GM19043 (cell line): ENCODE results near the gene ANKDD1A.

Experiments
- ATAC-seq: cut with Tn5 transposase; IDR thresholded peaks from one replicate; pipeline ENCODE4 v1.9.1; 2021; ENCODE audit warnings: low read depth; ENCODE audit not compliant: unreplicated experiment

Gene ANKDD1A

DNA sequence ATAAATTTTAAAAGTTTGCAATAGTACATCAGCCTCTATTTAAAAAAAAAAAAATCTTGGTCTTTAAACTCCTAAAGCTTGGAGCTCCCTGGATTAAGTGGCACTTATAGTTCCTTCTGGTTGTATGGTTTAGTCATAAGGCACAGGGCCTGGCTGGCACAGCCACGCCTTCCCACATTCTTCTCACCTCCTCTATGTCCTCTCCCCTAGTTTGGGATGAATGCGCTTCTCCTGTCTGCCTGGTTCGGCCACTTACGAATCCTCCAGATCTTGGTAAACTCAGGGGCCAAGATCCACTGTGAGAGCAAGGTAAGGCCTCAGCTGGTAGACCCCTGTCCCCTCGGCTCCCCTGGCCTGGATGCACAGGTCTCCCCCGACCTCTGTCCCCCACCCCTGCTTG is 10.0 kb downstream of the ANKDD1A start:
- ATAC-seq, result no peak

- no peak for ATAC-seq
Observed at GRCh38 chr15:64923546-64923945, 11.8 kb downstream of the ANKDD1A start.

DNA sequence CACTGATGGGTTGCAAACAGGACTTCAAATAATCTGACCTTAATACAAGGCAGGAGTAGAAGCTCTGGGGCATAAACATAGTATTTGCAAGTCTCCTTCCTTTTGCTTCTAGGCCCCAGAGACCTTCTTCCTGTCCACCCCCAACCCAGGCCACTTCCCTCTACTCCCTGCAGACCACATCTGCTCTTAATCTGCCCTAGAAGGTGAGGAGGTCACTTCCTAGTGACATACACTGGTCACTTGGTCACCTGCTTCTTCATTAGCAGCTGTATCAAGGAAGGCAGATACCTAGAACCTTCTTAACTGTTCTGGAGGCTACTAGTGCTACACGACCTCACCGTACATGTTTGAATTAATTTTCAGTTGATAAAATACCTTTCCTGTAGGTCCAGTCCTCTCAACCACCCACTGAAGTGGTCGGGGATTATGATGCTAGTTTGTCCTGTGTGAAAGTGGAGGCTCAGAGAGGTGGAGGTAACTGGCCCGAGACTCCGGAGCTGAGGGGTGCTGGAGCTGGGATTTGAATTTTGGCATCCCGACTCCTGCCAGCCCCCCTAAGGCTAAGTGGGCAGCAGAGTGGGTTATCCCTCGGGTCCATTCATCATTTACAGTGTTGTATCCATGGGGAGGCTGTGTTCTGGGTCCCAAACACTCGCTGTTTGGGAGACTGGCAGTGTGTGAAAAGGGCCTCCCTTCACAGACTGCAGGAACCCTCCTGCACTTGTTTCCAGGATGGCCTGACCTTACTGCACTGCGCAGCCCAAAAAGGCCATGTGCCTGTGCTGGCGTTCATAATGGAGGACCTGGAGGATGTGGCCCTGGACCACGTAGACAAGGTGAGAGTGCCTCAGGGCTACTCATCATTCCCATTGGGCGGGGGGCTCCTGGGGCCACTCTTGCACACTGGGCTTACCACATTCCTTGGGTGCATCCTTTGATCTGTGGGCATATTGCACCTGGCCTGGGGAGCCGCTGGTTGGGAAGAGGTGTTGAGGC is 13.9 kb downstream of the ANKDD1A start:
- no peak for ATAC-seq

DNA sequence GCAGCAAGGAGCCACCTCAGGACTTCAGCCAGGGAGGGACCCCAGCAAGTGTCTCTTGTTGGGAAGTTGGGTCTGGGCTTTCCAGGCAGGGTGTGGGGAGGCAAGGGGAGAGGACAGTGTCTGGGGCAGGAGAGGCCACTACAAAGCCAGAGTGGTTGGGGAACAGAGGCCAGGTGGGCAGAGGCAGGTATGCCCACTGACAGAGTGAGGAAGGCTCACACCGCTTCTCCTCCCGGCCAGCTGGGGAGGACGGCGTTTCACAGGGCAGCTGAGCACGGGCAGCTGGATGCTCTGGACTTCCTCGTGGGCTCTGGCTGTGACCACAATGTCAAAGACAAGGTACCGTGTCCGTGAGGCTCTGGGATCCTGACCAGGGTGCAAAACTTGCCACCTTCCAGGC is 15.0 kb downstream of the ANKDD1A start:
- no peak for ATAC-seq

GRCh38 chr15:64928626-64929220 is 17.0 kb downstream of the ANKDD1A start:
- no peak for ATAC-seq

- peak; percentile 66 for ATAC-seq
Observed at GRCh38 chr15:64930019-64930652, 18.4 kb downstream of the ANKDD1A start.

GRCh38 chr15:64930778-64931371 is 19.2 kb downstream of the ANKDD1A start:
- ATAC-seq, result no peak

- no peak for ATAC-seq
Observed at GRCh38 chr15:64931381-64931780, 19.7 kb downstream of the ANKDD1A start.

- ATAC-seq, result no peak
Observed at GRCh38 chr15:64934023-64934422, 22.3 kb downstream of the ANKDD1A start.

DNA sequence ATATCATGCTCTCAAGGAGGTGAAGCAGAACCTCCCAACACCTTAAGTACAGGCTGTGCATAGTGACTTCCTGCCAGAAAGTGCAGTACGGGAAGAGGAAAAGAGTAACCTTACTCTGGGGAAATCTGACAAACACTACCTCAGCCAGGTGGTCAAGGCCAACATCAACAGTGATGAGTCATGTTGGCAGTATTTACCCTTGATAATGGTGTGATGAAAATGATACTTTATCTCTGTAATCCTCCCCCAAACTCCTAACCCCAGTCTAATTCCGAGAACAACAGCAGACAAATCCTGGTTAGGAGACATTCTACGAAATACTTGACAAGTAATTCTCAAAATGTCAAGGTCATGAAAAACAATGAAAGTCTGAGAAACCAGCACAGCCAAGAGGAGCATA is 26.5 kb downstream of the ANKDD1A start:
- ATAC-seq, result no peak

- no peak for ATAC-seq
Observed at GRCh38 chr15:64942356-64942755, 30.7 kb downstream of the ANKDD1A start.

- ATAC-seq, result no peak
Observed at GRCh38 chr15:64943512-64944225, 32.0 kb downstream of the ANKDD1A start.

DNA sequence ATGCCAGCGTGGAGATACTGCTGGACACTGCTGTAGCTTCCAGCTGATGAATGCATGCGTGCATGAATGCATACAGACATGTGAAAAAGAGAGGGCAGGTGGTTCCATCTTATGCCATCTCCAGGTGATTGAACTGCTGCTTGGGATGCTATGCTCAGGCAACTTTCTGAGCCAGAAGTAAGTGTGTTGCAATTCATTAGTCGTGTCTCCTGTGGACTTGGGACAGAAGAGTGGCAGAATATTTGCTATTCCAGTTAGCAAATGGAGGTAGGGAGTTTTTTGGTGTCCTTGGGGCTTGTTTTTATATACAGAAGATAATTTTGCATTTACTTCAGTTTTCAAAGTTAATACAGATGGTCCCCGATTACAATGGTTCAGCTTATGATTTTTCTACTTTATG is 33.3 kb downstream of the ANKDD1A start:
- no peak for ATAC-seq

DNA sequence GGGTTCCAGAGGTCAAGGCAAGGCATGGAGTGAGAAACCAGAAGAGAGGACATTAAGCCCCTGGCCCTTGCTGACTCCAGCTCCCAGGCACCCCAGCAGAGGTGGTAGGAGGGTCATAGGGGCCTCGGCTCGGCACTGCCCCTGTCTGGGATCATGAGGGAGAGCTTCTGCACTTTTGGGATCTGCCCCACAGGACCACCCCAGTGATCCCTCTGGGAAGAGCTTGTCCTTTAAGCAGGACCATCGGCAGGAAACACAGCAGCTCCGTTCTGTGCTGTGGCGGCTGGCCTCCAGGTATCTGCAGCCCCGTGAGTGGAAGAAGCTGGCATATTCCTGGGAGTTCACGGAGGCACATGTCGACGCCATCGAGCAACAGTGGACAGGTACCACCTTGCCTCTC is 35.5 kb downstream of the ANKDD1A start:
- no peak for ATAC-seq

DNA sequence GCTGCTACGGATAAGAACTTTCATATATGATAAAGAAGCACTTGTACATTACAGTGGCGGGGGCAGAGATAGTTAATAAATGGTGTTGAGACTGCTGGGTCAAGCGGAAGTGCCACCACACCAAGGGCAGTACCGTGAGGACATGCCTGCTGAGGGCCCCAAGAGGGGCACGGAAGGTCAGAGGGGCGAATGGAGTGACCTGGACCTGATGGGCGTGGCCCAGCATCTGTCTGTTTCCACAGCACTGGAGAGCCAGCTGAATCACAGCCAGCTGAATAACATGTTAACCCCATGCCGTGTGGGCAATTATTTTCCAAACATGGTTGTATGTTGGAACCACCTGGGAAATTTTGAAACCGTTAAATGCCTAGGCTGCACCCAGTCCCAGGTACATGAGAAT is 37.2 kb downstream of the ANKDD1A start:
- no peak for ATAC-seq

- ATAC-seq, result no peak
Observed at GRCh38 chr15:64949383-64950186, 37.9 kb downstream of the ANKDD1A start.

DNA sequence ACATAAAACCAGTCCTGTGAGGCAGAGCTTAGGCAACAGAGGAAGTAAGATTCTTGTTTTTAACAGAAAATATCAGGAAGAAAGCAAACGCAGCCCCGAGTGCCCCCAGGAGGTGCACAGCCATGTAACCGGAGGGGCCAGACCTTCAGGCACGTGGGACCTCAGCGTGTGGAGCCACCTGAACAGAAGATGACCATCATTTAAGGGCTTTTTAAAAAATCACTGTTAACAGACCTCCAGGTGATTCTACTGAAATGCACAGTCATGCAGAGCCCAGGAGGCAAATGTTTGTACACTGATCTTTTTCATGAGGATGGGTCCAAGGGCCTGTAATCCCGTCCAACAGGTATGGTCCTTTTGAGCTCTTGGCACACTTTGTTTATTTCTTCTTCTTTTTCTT is 39.2 kb downstream of the ANKDD1A start:
- ATAC-seq, result no peak

- ATAC-seq, result no peak
Observed at GRCh38 chr15:64951777-64952418, 40.2 kb downstream of the ANKDD1A start.

DNA sequence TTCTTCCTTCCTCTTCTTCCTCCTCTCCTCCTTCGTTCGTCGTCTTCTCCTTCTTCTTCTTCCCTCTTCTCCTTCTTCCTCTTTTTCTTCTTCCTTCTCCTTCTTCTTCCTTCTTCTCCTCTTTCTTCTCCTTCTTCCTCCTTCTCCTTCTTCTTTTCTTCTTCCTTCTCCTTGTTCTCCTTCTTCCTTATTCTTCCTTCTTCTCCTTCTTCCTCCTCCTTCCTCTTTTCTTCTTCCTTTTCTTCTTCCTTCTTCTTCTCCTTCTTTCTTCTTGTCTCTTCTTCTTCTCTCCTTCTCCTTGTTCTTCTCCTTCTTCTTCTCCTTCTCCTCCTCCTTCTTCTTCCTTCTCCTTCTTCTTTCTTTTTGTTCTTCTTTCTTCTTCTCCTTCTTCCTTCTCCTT is 42.7 kb downstream of the ANKDD1A start:
- no peak for ATAC-seq
